WTC11 (cell line): ENCODE results near the gene PTPN7. TPM values are rescaled to one million over a fixed set of nuclear protein-coding genes. Genes with fewer than 3 reads are reported as not detected.

ENCODE experiments used
- ATAC-seq: fragments of 200-7000 bp; cut with Tn5 transposase; 2 replicates; pipeline ENCODE4 v1.10.0; 2021; ENCODE audit warnings: mild to moderate bottlenecking, moderate library complexity
- CTCF ChIA-PET: fragments of 300-600 bp; sonication (Branson Sonifier 250); formaldehyde crosslinking; loops from one replicate; lab custom pipeline; 2021; ENCODE audit warnings: antibody characterized with exemption; lab: Charles Lee
- POLR2A ChIA-PET: fragments of 350-600 bp; sonication (Branson Sonifier 250); formaldehyde crosslinking; loops from one replicate; lab custom pipeline; 2021; ENCODE audit warnings: antibody characterized with exemption; lab: Charles Lee
- DNase-seq: peaks from one replicate; pipeline ENCODE4 v3.0.0; 2021; ENCODE audit warnings: low spot score
- H3K27ac Mint-ChIP-seq: 2 replicates; pipeline ENCODE4 v1.8.0; 2021; ENCODE audit warnings: mixed read lengths
- H3K27me3 Mint-ChIP-seq: 2 replicates; pipeline ENCODE4 v1.8.0; 2021; ENCODE audit warnings: low read depth, mild to moderate bottlenecking, moderate library complexity, mixed read lengths
- H3K36me3 Mint-ChIP-seq: 2 replicates; pipeline ENCODE4 v1.8.0; 2021; ENCODE audit warnings: mixed read lengths
- H3K4me1 Mint-ChIP-seq: 2 replicates; pipeline ENCODE4 v1.8.0; 2022; ENCODE audit warnings: mixed read lengths
- H3K4me3 Mint-ChIP-seq: 2 replicates; pipeline ENCODE4 v1.8.0; 2021; ENCODE audit warnings: mild to moderate bottlenecking, moderate library complexity, mixed read lengths
- H3K9me3 Mint-ChIP-seq: 2 replicates; pipeline ENCODE4 v1.8.0; 2021; ENCODE audit warnings: mixed read lengths
- CTCF ChIP-seq: fragments of 200-600 bp; IDR thresholded peaks from 2 replicates; pipeline ENCODE4 v1.8.0; 2022; ENCODE audit warnings: antibody characterized with exemption
- JAZF1 ChIP-seq: fragments of 250-450 bp; sonication (Bioruptor Pico); IDR thresholded peaks from 2 replicates; pipeline ENCODE4 v1.9.0; 2021; ENCODE audit warnings: moderate library complexity, mild to moderate bottlenecking, inconsistent platforms
- JUN ChIP-seq: sonication (generic); formaldehyde crosslinking; IDR thresholded peaks from 2 replicates; pipeline ENCODE4 v1.8.0; 2023; ENCODE audit warnings: mild to moderate bottlenecking, missing genetic modification reagents
- TCF7 ChIP-seq: sonication (generic); formaldehyde crosslinking; IDR thresholded peaks from 2 replicates; pipeline ENCODE4 v1.8.0; 2022; ENCODE audit warnings: mild to moderate bottlenecking, low read depth, missing genetic modification reagents, moderate library complexity
- TEAD1 ChIP-seq: sonication (generic); formaldehyde crosslinking; IDR thresholded peaks from 2 replicates; pipeline ENCODE4 v1.8.0; 2022; ENCODE audit warnings: mild to moderate bottlenecking, missing genetic modification reagents
- ZBTB21 ChIP-seq: sonication (generic); formaldehyde crosslinking; IDR thresholded peaks from 2 replicates; pipeline ENCODE4 v1.8.1; 2023; ENCODE audit warnings: mild to moderate bottlenecking, missing genetic modification reagents, borderline replicate concordance
- ZNF263 ChIP-seq: sonication (generic); formaldehyde crosslinking; IDR thresholded peaks from 2 replicates; pipeline ENCODE4 v1.8.1; 2022; ENCODE audit warnings: low read depth, mild to moderate bottlenecking, moderate library complexity, missing genetic modification reagents
- ZNF416 ChIP-seq: fragments of 250-450 bp; sonication (Bioruptor Pico); IDR thresholded peaks from 2 replicates; pipeline ENCODE4 v1.9.0; 2021; ENCODE audit warnings: mild to moderate bottlenecking, inconsistent platforms
- total RNA-seq: library from RNA; stranded (reverse); gene quantifications from 3 replicates; pipeline ENCODE4 v1.2.3, GENCODE V29; 2021
- TF ChIP-seq, protein P1 (sequence below): fragments of 250-450 bp; sonication (Bioruptor Pico); IDR thresholded peaks from 2 replicates; pipeline ENCODE4 v1.9.0; 2021; ENCODE audit warnings: mild to moderate bottlenecking, borderline replicate concordance
- TF ChIP-seq, protein P2 (sequence below): sonication (generic); formaldehyde crosslinking; IDR thresholded peaks from 2 replicates; pipeline ENCODE4 v1.8.0; 2022; ENCODE audit warnings: missing genetic modification reagents
- TF ChIP-seq, protein P3 (sequence below): sonication (generic); formaldehyde crosslinking; IDR thresholded peaks from 2 replicates; pipeline ENCODE4 v1.8.0; 2022; ENCODE audit warnings: mild to moderate bottlenecking, missing genetic modification reagents

PTPN7 gene
- total RNA-seq, 1 experiment from 2014 or later = 0.98 TPM

DNA sequence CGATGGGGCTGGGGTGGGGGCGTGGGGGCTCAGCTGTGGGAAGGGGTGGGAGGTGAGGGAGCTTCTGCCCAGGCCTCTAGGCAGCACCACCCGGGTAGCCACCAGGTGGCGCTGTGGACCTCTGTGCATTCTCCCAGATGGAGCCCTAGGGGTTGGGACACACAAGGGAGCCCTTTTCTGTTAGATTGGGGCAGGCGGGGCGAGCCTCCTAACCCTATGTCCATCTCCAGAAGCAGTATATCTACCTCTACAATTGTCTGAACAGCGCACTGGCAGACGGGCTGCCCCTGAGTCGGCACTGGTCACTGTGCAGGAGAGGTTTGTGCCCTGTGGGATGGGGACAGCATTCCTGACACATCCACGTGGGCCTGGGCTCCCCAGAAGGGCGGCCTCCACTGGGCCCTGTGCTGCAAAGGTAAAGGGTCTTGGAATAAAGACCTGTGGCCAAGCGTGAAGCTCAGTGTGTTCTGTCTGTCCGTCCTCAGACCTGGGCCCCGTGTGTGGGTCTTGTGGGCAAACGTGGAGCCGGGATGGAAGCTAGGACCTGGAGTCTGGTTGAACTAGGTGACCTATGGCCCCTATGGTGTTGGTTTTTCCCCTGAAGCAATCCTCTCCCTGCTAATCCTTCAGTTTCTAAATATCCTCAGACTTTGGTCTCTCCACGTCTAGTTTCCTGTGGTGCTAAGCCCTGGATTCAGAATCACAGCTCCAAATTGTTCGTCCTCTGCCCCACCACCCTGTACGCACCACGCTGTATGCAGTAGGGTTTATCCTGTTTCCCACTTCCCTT lies 28.8 kb upstream of the PTPN7 start:
- Mint-ChIP-seq H3K4me3 (no peak overlapping the region), H3K9me3 (no peaks in the 10 kb centered on the region), H3K4me1 (peaks cover 12% of the 10 kb centered on the region), H3K36me3 (no peaks in the 10 kb centered on the region), H3K27me3 (peaks cover 15% of the 10 kb centered on the region), H3K27ac (no peak overlapping the region)
- ATAC-seq = peak; percentile 38
- TF ChIP-seq CTCF (peak; percentile 93), JAZF1 (CRISPR knock-in tag) (no peak), TEAD1 (no peak)
- TF ChIP-seq, protein P1, sequence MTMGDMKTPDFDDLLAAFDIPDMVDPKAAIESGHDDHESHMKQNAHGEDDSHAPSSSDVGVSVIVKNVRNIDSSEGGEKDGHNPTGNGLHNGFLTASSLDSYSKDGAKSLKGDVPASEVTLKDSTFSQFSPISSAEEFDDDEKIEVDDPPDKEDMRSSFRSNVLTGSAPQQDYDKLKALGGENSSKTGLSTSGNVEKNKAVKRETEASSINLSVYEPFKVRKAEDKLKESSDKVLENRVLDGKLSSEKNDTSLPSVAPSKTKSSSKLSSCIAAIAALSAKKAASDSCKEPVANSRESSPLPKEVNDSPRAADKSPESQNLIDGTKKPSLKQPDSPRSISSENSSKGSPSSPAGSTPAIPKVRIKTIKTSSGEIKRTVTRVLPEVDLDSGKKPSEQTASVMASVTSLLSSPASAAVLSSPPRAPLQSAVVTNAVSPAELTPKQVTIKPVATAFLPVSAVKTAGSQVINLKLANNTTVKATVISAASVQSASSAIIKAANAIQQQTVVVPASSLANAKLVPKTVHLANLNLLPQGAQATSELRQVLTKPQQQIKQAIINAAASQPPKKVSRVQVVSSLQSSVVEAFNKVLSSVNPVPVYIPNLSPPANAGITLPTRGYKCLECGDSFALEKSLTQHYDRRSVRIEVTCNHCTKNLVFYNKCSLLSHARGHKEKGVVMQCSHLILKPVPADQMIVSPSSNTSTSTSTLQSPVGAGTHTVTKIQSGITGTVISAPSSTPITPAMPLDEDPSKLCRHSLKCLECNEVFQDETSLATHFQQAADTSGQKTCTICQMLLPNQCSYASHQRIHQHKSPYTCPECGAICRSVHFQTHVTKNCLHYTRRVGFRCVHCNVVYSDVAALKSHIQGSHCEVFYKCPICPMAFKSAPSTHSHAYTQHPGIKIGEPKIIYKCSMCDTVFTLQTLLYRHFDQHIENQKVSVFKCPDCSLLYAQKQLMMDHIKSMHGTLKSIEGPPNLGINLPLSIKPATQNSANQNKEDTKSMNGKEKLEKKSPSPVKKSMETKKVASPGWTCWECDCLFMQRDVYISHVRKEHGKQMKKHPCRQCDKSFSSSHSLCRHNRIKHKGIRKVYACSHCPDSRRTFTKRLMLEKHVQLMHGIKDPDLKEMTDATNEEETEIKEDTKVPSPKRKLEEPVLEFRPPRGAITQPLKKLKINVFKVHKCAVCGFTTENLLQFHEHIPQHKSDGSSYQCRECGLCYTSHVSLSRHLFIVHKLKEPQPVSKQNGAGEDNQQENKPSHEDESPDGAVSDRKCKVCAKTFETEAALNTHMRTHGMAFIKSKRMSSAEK (CRISPR knock-in tag) = no peak
- TF ChIP-seq, protein P2, sequence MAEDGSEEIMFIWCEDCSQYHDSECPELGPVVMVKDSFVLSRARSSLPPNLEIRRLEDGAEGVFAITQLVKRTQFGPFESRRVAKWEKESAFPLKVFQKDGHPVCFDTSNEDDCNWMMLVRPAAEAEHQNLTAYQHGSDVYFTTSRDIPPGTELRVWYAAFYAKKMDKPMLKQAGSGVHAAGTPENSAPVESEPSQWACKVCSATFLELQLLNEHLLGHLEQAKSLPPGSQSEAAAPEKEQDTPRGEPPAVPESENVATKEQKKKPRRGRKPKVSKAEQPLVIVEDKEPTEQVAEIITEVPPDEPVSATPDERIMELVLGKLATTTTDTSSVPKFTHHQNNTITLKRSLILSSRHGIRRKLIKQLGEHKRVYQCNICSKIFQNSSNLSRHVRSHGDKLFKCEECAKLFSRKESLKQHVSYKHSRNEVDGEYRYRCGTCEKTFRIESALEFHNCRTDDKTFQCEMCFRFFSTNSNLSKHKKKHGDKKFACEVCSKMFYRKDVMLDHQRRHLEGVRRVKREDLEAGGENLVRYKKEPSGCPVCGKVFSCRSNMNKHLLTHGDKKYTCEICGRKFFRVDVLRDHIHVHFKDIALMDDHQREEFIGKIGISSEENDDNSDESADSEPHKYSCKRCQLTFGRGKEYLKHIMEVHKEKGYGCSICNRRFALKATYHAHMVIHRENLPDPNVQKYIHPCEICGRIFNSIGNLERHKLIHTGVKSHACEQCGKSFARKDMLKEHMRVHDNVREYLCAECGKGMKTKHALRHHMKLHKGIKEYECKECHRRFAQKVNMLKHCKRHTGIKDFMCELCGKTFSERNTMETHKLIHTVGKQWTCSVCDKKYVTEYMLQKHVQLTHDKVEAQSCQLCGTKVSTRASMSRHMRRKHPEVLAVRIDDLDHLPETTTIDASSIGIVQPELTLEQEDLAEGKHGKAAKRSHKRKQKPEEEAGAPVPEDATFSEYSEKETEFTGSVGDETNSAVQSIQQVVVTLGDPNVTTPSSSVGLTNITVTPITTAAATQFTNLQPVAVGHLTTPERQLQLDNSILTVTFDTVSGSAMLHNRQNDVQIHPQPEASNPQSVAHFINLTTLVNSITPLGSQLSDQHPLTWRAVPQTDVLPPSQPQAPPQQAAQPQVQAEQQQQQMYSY (CRISPR knock-in tag) = 0 out of 2 replicates have a peak, but pooled peaks have one; percentile 33
- POLR2A ChIA-PET = no interaction called here
- CTCF ChIA-PET = interaction anchor here (0.6 to 3.8 kb wide), 48 partner anchors 9 to 698 kb away, joined by 3 to 49 read pairs (median 4); partner anchors contain the start of genes GPR37L1, PTPN7 and UBE2T
- DNase-seq = peak; percentile 94

DNA sequence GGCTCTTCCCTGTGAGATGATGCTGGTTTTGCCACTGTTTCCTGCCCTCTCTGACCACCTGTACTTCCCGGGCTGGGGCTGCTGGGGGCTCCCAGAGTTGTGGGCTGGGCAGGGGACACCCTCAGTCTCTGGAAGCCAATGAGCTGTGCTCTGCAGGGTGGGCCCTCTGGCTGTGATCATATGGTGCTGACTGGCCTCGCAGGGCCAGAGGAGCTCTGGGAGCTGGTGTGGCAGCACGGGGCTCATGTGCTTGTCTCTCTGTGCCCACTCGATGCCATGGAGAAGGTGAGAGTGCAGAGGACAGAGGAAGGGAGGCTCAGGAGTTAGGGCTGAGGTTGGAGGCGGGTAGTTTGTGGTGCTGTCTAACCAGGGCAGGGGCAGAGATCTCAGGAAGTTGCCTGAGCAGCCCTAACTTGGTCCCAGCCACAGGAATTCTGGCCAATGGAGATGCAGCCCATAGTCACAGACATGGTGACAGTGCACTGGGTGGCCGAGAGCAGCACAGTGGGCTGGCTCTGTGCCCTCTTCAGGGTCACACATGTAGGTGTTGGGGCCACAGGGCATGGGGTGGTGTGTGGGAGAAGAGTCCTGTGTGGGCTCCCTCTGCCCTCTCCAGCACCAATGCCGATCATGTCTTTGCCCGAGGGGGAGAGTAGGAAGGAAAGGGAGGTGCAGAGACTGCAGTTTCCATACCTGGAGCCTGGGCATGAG lies 27.4 kb upstream of the PTPN7 start:
- CTCF ChIA-PET = interaction anchor here (0.8 to 3.8 kb wide), 6 partner anchors 8 to 142 kb away, joined by 4 to 49 read pairs (median 22); no protein-coding TSS in a partner anchor
- Mint-ChIP-seq H3K27me3 (peaks cover 4% of the 10 kb centered on the region; the same call in 1 of the 2 replicates), H3K36me3 (no peaks in the 10 kb centered on the region), H3K4me3 (no peak overlapping the region), H3K27ac (no peak overlapping the region), H3K4me1 (peaks cover 13% of the 10 kb centered on the region), H3K9me3 (no peaks in the 10 kb centered on the region)
- POLR2A ChIA-PET = interaction anchor here (0.5 kb wide), 1 partner anchor 1809 kb away, joined by 3 read pairs; no protein-coding TSS in a partner anchor
- DNase-seq (no peak), ATAC-seq (no peak)
- TF ChIP-seq, protein P3, sequence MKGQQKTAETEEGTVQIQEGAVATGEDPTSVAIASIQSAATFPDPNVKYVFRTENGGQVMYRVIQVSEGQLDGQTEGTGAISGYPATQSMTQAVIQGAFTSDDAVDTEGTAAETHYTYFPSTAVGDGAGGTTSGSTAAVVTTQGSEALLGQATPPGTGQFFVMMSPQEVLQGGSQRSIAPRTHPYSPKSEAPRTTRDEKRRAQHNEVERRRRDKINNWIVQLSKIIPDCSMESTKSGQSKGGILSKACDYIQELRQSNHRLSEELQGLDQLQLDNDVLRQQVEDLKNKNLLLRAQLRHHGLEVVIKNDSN (CRISPR knock-in tag) = no peak
- TF ChIP-seq JUN (CRISPR knock-in tag) (no peak), ZNF263 (no peak), ZNF416 (CRISPR knock-in tag) (no peak), ZBTB21 (CRISPR knock-in tag) (no peak), TCF7 (CRISPR knock-in tag) (no peak), CTCF (no peak)
- TF ChIP-seq, protein P1 (CRISPR knock-in tag) = no peak
